ENCODE data around the gene COLEC11.
A peak's percentile ranks its signal among the peaks of the same experiment; 100 is the strongest.

Gene COLEC11

GRCh38 chr2:3594493-3595281 lies at the start of gene COLEC11:
TSS of gene COLEC11 (plus strand) at chr2:3595112. CDS start at chr2:3604341, 9,229 bp downstream.
- H3K4me3 ChIP-seq (ENCODE audit: low read depth, low read length), result no peak within 1 kb of the TSS
- TF ChIP-seq CTCF (IDR thresholded peaks at IDR 0.05; ENCODE audit: insufficient read depth, low read depth, low read length, missing control alignments), result no peak
- no peak for DNase-seq (ENCODE audit: low read depth)

- no peak for TF ChIP-seq CTCF (IDR thresholded peaks at IDR 0.05; ENCODE audit: insufficient read depth, low read depth, low read length, missing control alignments)
- no peak overlapping the region for H3K4me3 ChIP-seq (ENCODE audit: low read depth, low read length)
- no peak for DNase-seq (ENCODE audit: low read depth)
Observed at GRCh38 chr2:3545788-3546478, 49.0 kb upstream of the COLEC11 start.

GRCh38 chr2:3547915-3548314 lies 47.0 kb upstream of the COLEC11 start:
- TF ChIP-seq CTCF (IDR thresholded peaks at IDR 0.05; ENCODE audit: insufficient read depth, low read depth, low read length, missing control alignments), result no peak
- H3K4me3 ChIP-seq (ENCODE audit: low read depth, low read length), result no peak overlapping the region
- no peak for DNase-seq (ENCODE audit: low read depth)

GRCh38 chr2:3553946-3554345 lies 41.0 kb upstream of the COLEC11 start:
- no peak for TF ChIP-seq CTCF (IDR thresholded peaks at IDR 0.05; ENCODE audit: insufficient read depth, low read depth, low read length, missing control alignments)
- DNase-seq (ENCODE audit: low read depth), result no peak
- H3K4me3 ChIP-seq (ENCODE audit: low read depth, low read length), result no peak overlapping the region

GRCh38 chr2:3557639-3558204 lies 37.2 kb upstream of the COLEC11 start:
- H3K4me3 ChIP-seq (ENCODE audit: low read depth, low read length), result peak overlapping the region; percentile 87
- no peak for TF ChIP-seq CTCF (IDR thresholded peaks at IDR 0.05; ENCODE audit: insufficient read depth, low read depth, low read length, missing control alignments)
- DNase-seq (ENCODE audit: low read depth), result no peak

GRCh38 chr2:3558205-3559014 lies 36.5 kb upstream of the COLEC11 start, which contains the start of gene RNASEH1:
TSS of gene RNASEH1 (minus strand) at chr2:3558333. CDS start at chr2:3558260, 73 bp downstream.
- peak within 1 kb of the TSS; percentile 87 for H3K4me3 ChIP-seq (ENCODE audit: low read depth, low read length)
- peak; percentile 99 for DNase-seq (ENCODE audit: low read depth)
- no peak for TF ChIP-seq CTCF (IDR thresholded peaks at IDR 0.05; ENCODE audit: insufficient read depth, low read depth, low read length, missing control alignments)

Data from GM12865 (cell line).